Breast epithelium (tissue), 3 donors: ENCODE results near the gene SHC3.

Experiments used
- CTCF ChIP-seq, 3 donors: fragments of 450-650 bp; IDR thresholded peaks; one replicate each; pipeline ENCODE4 v1.5.1; 2016 to 2017; ENCODE audit warnings: antibody characterized with exemption in 3 of 3, mild to moderate bottlenecking in 3 of 3, moderate library complexity in 3 of 3
- POLR2A ChIP-seq: fragments of 450-650 bp; IDR thresholded peaks from one replicate; pipeline ENCODE4 v1.6.1; 2016; ENCODE audit warnings: antibody characterized with exemption, mild to moderate bottlenecking, moderate library complexity
- POLR2AphosphoS5 ChIP-seq, 3 donors: sonication (generic); formaldehyde crosslinking; IDR thresholded peaks; one replicate each; pipeline ENCODE4 v1.6.1; 2017; ENCODE audit warnings: antibody characterized with exemption in 3 of 3

- TF ChIP-seq CTCF (IDR thresholded peaks at IDR 0.05) = no peak
- TF ChIP-seq POLR2A = no peak
- TF ChIP-seq POLR2AphosphoS5 (IDR thresholded peaks at IDR 0.05) = no peak
Measured at GRCh38 chr9:89116064-89116804, 62.4 kb downstream of the SHC3 start.
